ENCODE results near the gene PCBP3. TPM values are rescaled to one million over a fixed set of nuclear protein-coding genes. Genes with fewer than 3 reads are reported as not detected.

The PCBP3 gene
- total RNA-seq, 4 donors from 2014 or later, result 0.13 to 0.26 TPM; not detected in 2

GRCh38 chr21:45943630-45944540 is 300.4 kb downstream of the PCBP3 start:
- DNase-seq (no peak), ATAC-seq (no peak)
- Histone ChIP-seq H3K27me3 (peaks cover 5 to 7% (median 6%) of the 10 kb centered on the region in 3 donors), H3K4me3 (no peak overlapping the region), H3K9me3 (no peaks in the 10 kb centered on the region), H3K36me3 (no peaks in the 10 kb centered on the region), H3K4me1 (no peaks in the 10 kb centered on the region), H3K27ac (no peak overlapping the region)
- intact Hi-C loops (cut with DNase I; ENCODE audit: low total_unique reads), result no loop called here
- in situ Hi-C loops (cut with MboI; ENCODE audit: low sequenced_read_pairs in 4 of 4), result no loop called here
- TF ChIP-seq POLR2A (IDR thresholded peaks at IDR 0.05), result no peak
- no peak for TF ChIP-seq CTCF (IDR thresholded peaks at IDR 0.05 in 4 of 5, conservative IDR thresholded peaks at IDR 0.05 in 1 of 5)

- H3K27ac ChIP-seq, result no peak overlapping the region
- H3K36me3 ChIP-seq, result no peaks in the 10 kb centered on the region
- in situ Hi-C loops (cut with MboI; ENCODE audit: low sequenced_read_pairs in 4 of 4), result no loop called here
- ATAC-seq (no peak), DNase-seq (no peak)
- H3K4me1 ChIP-seq, result no peaks in the 10 kb centered on the region
- H3K27me3 ChIP-seq, result peaks cover 7 to 12% (median 11%) of the 10 kb centered on the region in 3 donors
- TF ChIP-seq CTCF (IDR thresholded peaks at IDR 0.05 in 4 of 5, conservative IDR thresholded peaks at IDR 0.05 in 1 of 5), result no peak
- no peak overlapping the region for H3K4me3 ChIP-seq
- intact Hi-C loops (cut with DNase I; ENCODE audit: low total_unique reads), result no loop called here
- no peaks in the 10 kb centered on the region for H3K9me3 ChIP-seq
Measured at GRCh38 chr21:45944601-45945000, 301.1 kb downstream of the PCBP3 start.

DNA sequence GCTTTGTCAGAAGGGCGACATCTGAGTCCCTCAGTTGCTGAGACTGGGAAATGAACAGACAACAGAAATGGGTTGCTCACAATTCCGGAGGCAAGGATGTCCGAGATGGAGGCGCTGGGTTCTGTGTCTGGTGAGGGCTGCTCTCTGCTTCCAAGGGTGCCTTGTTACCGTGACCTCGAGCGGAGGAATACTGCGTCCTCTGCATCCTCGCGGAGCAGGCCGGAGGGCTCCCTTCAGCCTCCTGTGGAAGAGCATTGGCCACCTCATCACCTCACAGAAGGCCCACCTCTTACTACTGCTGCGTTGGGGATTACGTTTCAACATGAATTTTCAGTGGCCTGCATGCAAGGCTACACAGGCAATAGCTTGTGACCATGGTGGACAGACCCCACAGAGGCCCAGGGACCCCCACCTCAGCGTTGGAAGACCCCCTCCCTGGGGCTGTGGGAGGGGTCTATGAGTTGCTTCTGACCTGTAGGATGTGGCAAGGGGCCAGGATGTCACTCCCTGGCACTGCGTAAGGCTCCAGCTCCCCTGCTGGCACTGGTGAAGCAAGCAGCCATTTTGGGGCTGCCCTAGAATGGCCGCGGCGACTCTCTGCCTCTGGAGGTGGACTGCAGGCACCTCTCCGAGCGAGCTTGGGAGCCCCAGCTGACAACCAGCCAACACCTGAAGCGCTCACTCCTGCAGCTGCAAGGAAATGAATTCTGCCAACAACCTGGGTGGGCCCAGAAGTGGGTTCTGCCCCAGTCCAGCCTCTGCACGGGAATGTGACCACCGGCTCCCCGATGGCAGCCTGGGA is 301.7 kb downstream of the PCBP3 start:
- DNase-seq (no peak), ATAC-seq (no peak)
- no peaks in the 10 kb centered on the region for H3K9me3 ChIP-seq
- H3K4me1 ChIP-seq, result no peaks in the 10 kb centered on the region
- intact Hi-C loops (cut with DNase I; ENCODE audit: low total_unique reads) (loop anchor here (5.0 kb wide), 1 partner anchor 683 kb away; no protein-coding TSS in a partner anchor), in situ Hi-C loops (cut with MboI; ENCODE audit: low sequenced_read_pairs in 4 of 4) (no loop called here)
- no peak overlapping the region for H3K4me3 ChIP-seq
- no peak overlapping the region for H3K27ac ChIP-seq
- H3K27me3 ChIP-seq, result peaks cover 14 to 19% (median 17%) of the 10 kb centered on the region in 3 donors
- no peaks in the 10 kb centered on the region for H3K36me3 ChIP-seq
- TF ChIP-seq CTCF (IDR thresholded peaks at IDR 0.05 in 4 of 5, conservative IDR thresholded peaks at IDR 0.05 in 1 of 5), result no peak
- no peak for TF ChIP-seq POLR2A (IDR thresholded peaks at IDR 0.05)

DNA sequence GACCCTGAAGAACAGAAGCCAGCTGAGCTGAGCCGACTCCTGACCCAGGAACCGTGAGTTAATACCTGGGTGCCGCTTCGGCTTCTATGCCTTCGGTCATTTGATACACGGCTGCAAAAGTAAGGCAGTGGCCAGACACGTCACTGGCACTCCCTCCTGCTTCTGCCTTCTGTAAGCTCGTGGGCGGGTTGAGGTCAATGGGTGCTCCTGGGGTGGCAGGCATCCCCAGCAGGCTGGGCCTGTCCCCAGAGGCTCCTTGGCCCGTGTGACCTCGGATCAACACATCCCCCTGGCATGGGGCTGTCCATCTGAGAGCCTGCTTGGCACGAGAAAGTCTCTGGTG is 302.3 kb downstream of the PCBP3 start:
- in situ Hi-C loops (cut with MboI; ENCODE audit: low sequenced_read_pairs in 4 of 4), result no loop called here
- H3K27me3 ChIP-seq, result peaks cover 20 to 24% (median 23%) of the 10 kb centered on the region in 3 donors
- no peaks in the 10 kb centered on the region for H3K36me3 ChIP-seq
- peaks cover 0 to 5% of the 10 kb centered on the region in 2 donors for H3K4me1 ChIP-seq
- DNase-seq (no peak), ATAC-seq (no peak)
- H3K9me3 ChIP-seq, result no peaks in the 10 kb centered on the region
- intact Hi-C loops (cut with DNase I; ENCODE audit: low total_unique reads), result loop anchor here (5.0 kb wide), 1 partner anchor 684 kb away; no protein-coding TSS in a partner anchor
- TF ChIP-seq CTCF (IDR thresholded peaks at IDR 0.05 in 4 of 5, conservative IDR thresholded peaks at IDR 0.05 in 1 of 5), result no peak
- no peak for TF ChIP-seq POLR2A (IDR thresholded peaks at IDR 0.05)
- H3K27ac ChIP-seq, result no peak overlapping the region
- H3K4me3 ChIP-seq, result no peak overlapping the region

All from gastrocnemius medialis (tissue), 4 donors.